WTC11 (cell line): ENCODE data around the gene PTGES2. TPM values are rescaled to one million over a fixed set of nuclear protein-coding genes. Genes with fewer than 3 reads are reported as not detected.

Experiments used
- ATAC-seq: fragments of 200-7000 bp; cut with Tn5 transposase; 2 replicates; pipeline ENCODE4 v1.10.0; 2021; ENCODE audit warnings: mild to moderate bottlenecking, moderate library complexity
- CTCF ChIA-PET: fragments of 300-600 bp; sonication (Branson Sonifier 250); formaldehyde crosslinking; loops from one replicate; lab custom pipeline; 2021; ENCODE audit warnings: antibody characterized with exemption; lab: Charles Lee
- POLR2A ChIA-PET: fragments of 350-600 bp; sonication (Branson Sonifier 250); formaldehyde crosslinking; loops from one replicate; lab custom pipeline; 2021; ENCODE audit warnings: antibody characterized with exemption; lab: Charles Lee
- DNase-seq: peaks from one replicate; pipeline ENCODE4 v3.0.0; 2021; ENCODE audit warnings: low spot score
- H3K27ac Mint-ChIP-seq: 2 replicates; pipeline ENCODE4 v1.8.0; 2021; ENCODE audit warnings: mixed read lengths
- H3K27me3 Mint-ChIP-seq: 2 replicates; pipeline ENCODE4 v1.8.0; 2021; ENCODE audit warnings: low read depth, mild to moderate bottlenecking, moderate library complexity, mixed read lengths
- H3K36me3 Mint-ChIP-seq: 2 replicates; pipeline ENCODE4 v1.8.0; 2021; ENCODE audit warnings: mixed read lengths
- H3K4me1 Mint-ChIP-seq: 2 replicates; pipeline ENCODE4 v1.8.0; 2022; ENCODE audit warnings: mixed read lengths
- H3K4me3 Mint-ChIP-seq: 2 replicates; pipeline ENCODE4 v1.8.0; 2021; ENCODE audit warnings: mild to moderate bottlenecking, moderate library complexity, mixed read lengths
- H3K9me3 Mint-ChIP-seq: 2 replicates; pipeline ENCODE4 v1.8.0; 2021; ENCODE audit warnings: mixed read lengths
- ESRRA ChIP-seq: sonication (generic); formaldehyde crosslinking; IDR thresholded peaks from 2 replicates; pipeline ENCODE4 v1.8.1; 2022; ENCODE audit warnings: mild to moderate bottlenecking, missing genetic modification reagents, borderline replicate concordance
- ETV6 ChIP-seq: sonication (generic); formaldehyde crosslinking; IDR thresholded peaks from 2 replicates; pipeline ENCODE4 v1.8.1; 2022; ENCODE audit warnings: mild to moderate bottlenecking, missing genetic modification reagents
- GABPB1 ChIP-seq: sonication (generic); formaldehyde crosslinking; IDR thresholded peaks from 2 replicates; pipeline ENCODE4 v1.8.1; 2023; ENCODE audit warnings: mild to moderate bottlenecking, missing genetic modification reagents
- JUN ChIP-seq: sonication (generic); formaldehyde crosslinking; IDR thresholded peaks from 2 replicates; pipeline ENCODE4 v1.8.0; 2023; ENCODE audit warnings: mild to moderate bottlenecking, missing genetic modification reagents
- KAT7 ChIP-seq: sonication (generic); formaldehyde crosslinking; IDR thresholded peaks from 2 replicates; pipeline ENCODE4 v1.8.1; 2023; ENCODE audit warnings: missing genetic modification reagents, mild to moderate bottlenecking, borderline replicate concordance
- NFATC4 ChIP-seq: fragments of 250-450 bp; sonication (Bioruptor Pico); IDR thresholded peaks from 2 replicates; pipeline ENCODE4 v1.9.0; 2021; ENCODE audit warnings: mild to moderate bottlenecking
- NFE2L1 ChIP-seq: sonication (generic); formaldehyde crosslinking; IDR thresholded peaks from 2 replicates; pipeline ENCODE4 v1.8.1; 2023; ENCODE audit warnings: missing genetic modification reagents
- NR2C2 ChIP-seq: sonication (generic); formaldehyde crosslinking; IDR thresholded peaks from 2 replicates; pipeline ENCODE4 v1.8.0; 2022; ENCODE audit warnings: mild to moderate bottlenecking, missing genetic modification reagents
- RELA ChIP-seq: sonication (generic); formaldehyde crosslinking; IDR thresholded peaks from 2 replicates; pipeline ENCODE4 v1.8.1; 2022; ENCODE audit warnings: missing genetic modification reagents, mild to moderate bottlenecking, borderline replicate concordance
- SP1 ChIP-seq: sonication (generic); formaldehyde crosslinking; conservative IDR thresholded peaks from 2 replicates; pipeline ENCODE4 v1.8.1; 2022; ENCODE audit warnings: missing genetic modification reagents
- TCF7 ChIP-seq: sonication (generic); formaldehyde crosslinking; IDR thresholded peaks from 2 replicates; pipeline ENCODE4 v1.8.0; 2022; ENCODE audit warnings: mild to moderate bottlenecking, low read depth, missing genetic modification reagents, moderate library complexity
- TEAD4 ChIP-seq: sonication (generic); formaldehyde crosslinking; IDR thresholded peaks from 2 replicates; pipeline ENCODE4 v1.8.0; 2022; ENCODE audit warnings: mild to moderate bottlenecking, missing genetic modification reagents
- TP53 ChIP-seq: sonication (generic); formaldehyde crosslinking; IDR thresholded peaks from 2 replicates; pipeline ENCODE4 v1.8.1; 2023; ENCODE audit warnings: mild to moderate bottlenecking, missing genetic modification reagents
- ZNF317 ChIP-seq: sonication (generic); formaldehyde crosslinking; IDR thresholded peaks from 2 replicates; pipeline ENCODE4 v1.8.1; 2023; ENCODE audit warnings: low read depth, mild to moderate bottlenecking, moderate library complexity, missing genetic modification reagents, borderline replicate concordance
- total RNA-seq: library from RNA; stranded (reverse); gene quantifications from 3 replicates; pipeline ENCODE4 v1.2.3, GENCODE V29; 2021
- TF ChIP-seq, protein P1 (sequence below): fragments of 250-450 bp; sonication (Bioruptor Pico); IDR thresholded peaks from 2 replicates; pipeline ENCODE4 v1.9.0; 2021; ENCODE audit warnings: mild to moderate bottlenecking
- TF ChIP-seq, protein P2 (sequence below): sonication (generic); formaldehyde crosslinking; IDR thresholded peaks from 2 replicates; pipeline ENCODE4 v1.8.1; 2022; ENCODE audit warnings: low read depth, mild to moderate bottlenecking, moderate library complexity, missing genetic modification reagents, borderline replicate concordance
- TF ChIP-seq, protein P3 (sequence below): sonication (generic); formaldehyde crosslinking; IDR thresholded peaks from 2 replicates; pipeline ENCODE4 v1.8.1; 2023; ENCODE audit warnings: mild to moderate bottlenecking, missing genetic modification reagents, borderline replicate concordance
- TF ChIP-seq, protein P4 (sequence below): sonication (generic); formaldehyde crosslinking; IDR thresholded peaks from 2 replicates; pipeline ENCODE4 v1.8.1; 2022; ENCODE audit warnings: low read depth, missing genetic modification reagents, borderline replicate concordance
- TF ChIP-seq, protein P5 (sequence below): sonication (generic); formaldehyde crosslinking; IDR thresholded peaks from 2 replicates; pipeline ENCODE4 v1.8.1; 2022; ENCODE audit warnings: mild to moderate bottlenecking, missing genetic modification reagents, moderate library complexity, borderline replicate concordance
- TF ChIP-seq, protein P6 (sequence below): fragments of 250-450 bp; sonication (Bioruptor Pico); IDR thresholded peaks from 2 replicates; pipeline ENCODE4 v1.8.0; 2021; ENCODE audit warnings: mild to moderate bottlenecking
- TF ChIP-seq, protein P7 (sequence below): fragments of 250-450 bp; sonication (Bioruptor Pico); IDR thresholded peaks from 2 replicates; pipeline ENCODE4 v2.1.2; 2022; ENCODE audit warnings: mild to moderate bottlenecking, moderate library complexity
- TF ChIP-seq, protein P8 (sequence below): fragments of 250-450 bp; sonication (Bioruptor Pico); IDR thresholded peaks from 2 replicates; pipeline ENCODE4 v1.9.0; 2021; ENCODE audit warnings: mild to moderate bottlenecking

Gene PTGES2
- total RNA-seq, 1 experiment from 2014 or later, result 118 TPM

DNA sequence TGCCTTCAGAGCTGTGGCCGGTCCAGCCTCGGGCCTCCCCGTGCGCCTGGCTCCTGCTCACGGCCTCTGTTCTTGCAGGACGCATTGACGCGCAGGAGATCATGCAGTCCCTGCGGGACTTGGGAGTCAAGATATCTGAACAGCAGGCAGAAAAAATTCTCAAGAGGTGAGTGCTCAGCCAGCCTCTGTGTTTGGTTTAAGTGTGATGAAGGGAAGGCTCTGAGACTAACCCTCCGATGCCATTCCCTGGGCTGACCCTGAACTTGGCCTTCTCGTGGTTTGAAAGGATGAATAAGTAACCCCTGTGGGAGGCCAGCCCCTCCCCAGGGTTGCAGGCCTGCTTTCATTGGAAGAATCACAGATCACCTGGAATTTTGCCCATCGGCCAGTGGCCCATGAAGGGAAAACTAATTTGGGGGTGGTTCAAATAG lies 26.3 kb downstream of the PTGES2 start (continued):
- TF ChIP-seq, protein P1, sequence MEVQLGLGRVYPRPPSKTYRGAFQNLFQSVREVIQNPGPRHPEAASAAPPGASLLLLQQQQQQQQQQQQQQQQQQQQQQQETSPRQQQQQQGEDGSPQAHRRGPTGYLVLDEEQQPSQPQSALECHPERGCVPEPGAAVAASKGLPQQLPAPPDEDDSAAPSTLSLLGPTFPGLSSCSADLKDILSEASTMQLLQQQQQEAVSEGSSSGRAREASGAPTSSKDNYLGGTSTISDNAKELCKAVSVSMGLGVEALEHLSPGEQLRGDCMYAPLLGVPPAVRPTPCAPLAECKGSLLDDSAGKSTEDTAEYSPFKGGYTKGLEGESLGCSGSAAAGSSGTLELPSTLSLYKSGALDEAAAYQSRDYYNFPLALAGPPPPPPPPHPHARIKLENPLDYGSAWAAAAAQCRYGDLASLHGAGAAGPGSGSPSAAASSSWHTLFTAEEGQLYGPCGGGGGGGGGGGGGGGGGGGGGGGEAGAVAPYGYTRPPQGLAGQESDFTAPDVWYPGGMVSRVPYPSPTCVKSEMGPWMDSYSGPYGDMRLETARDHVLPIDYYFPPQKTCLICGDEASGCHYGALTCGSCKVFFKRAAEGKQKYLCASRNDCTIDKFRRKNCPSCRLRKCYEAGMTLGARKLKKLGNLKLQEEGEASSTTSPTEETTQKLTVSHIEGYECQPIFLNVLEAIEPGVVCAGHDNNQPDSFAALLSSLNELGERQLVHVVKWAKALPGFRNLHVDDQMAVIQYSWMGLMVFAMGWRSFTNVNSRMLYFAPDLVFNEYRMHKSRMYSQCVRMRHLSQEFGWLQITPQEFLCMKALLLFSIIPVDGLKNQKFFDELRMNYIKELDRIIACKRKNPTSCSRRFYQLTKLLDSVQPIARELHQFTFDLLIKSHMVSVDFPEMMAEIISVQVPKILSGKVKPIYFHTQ, result no peak
- no peak for TF ChIP-seq TCF7 (CRISPR knock-in tag)
- TF ChIP-seq, protein P2, sequence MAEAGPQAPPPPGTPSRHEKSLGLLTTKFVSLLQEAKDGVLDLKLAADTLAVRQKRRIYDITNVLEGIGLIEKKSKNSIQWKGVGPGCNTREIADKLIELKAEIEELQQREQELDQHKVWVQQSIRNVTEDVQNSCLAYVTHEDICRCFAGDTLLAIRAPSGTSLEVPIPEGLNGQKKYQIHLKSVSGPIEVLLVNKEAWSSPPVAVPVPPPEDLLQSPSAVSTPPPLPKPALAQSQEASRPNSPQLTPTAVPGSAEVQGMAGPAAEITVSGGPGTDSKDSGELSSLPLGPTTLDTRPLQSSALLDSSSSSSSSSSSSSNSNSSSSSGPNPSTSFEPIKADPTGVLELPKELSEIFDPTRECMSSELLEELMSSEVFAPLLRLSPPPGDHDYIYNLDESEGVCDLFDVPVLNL, result no peak
- TF ChIP-seq, protein P3, sequence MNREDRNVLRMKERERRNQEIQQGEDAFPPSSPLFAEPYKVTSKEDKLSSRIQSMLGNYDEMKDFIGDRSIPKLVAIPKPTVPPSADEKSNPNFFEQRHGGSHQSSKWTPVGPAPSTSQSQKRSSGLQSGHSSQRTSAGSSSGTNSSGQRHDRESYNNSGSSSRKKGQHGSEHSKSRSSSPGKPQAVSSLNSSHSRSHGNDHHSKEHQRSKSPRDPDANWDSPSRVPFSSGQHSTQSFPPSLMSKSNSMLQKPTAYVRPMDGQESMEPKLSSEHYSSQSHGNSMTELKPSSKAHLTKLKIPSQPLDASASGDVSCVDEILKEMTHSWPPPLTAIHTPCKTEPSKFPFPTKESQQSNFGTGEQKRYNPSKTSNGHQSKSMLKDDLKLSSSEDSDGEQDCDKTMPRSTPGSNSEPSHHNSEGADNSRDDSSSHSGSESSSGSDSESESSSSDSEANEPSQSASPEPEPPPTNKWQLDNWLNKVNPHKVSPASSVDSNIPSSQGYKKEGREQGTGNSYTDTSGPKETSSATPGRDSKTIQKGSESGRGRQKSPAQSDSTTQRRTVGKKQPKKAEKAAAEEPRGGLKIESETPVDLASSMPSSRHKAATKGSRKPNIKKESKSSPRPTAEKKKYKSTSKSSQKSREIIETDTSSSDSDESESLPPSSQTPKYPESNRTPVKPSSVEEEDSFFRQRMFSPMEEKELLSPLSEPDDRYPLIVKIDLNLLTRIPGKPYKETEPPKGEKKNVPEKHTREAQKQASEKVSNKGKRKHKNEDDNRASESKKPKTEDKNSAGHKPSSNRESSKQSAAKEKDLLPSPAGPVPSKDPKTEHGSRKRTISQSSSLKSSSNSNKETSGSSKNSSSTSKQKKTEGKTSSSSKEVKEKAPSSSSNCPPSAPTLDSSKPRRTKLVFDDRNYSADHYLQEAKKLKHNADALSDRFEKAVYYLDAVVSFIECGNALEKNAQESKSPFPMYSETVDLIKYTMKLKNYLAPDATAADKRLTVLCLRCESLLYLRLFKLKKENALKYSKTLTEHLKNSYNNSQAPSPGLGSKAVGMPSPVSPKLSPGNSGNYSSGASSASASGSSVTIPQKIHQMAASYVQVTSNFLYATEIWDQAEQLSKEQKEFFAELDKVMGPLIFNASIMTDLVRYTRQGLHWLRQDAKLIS, result no peak
- TF ChIP-seq GABPB1 (CRISPR knock-in tag), result no peak
- TF ChIP-seq, protein P4, sequence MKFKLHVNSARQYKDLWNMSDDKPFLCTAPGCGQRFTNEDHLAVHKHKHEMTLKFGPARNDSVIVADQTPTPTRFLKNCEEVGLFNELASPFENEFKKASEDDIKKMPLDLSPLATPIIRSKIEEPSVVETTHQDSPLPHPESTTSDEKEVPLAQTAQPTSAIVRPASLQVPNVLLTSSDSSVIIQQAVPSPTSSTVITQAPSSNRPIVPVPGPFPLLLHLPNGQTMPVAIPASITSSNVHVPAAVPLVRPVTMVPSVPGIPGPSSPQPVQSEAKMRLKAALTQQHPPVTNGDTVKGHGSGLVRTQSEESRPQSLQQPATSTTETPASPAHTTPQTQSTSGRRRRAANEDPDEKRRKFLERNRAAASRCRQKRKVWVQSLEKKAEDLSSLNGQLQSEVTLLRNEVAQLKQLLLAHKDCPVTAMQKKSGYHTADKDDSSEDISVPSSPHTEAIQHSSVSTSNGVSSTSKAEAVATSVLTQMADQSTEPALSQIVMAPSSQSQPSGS (CRISPR knock-in tag), result no peak
- TF ChIP-seq ESRRA (CRISPR knock-in tag), result no peak
- TF ChIP-seq SP1 (CRISPR knock-in tag), result no peak
- TF ChIP-seq, all 79 proteins: peak for 0

DNA sequence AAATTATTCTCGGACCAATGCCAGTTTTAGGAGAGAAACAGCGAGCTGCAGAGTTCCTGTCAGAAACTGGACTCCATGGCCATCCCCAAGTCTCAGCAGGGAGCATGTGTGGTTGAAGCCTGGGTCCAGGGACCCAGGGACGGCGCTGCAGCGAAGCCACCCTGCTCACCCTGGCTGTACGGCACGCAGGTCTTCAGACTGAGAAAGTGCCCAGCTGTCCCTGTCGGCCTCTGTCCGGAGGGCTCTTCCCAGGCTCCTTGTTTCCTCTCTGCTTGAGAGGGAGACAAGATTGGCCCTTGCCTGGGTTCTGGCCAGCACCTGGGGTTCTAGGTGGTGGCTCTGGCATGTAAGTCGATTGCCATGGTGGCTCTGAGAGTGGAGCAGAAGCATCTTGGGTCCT lies 26.9 kb downstream of the PTGES2 start:
- peak overlapping the region; percentile 87 for H3K27ac Mint-ChIP-seq
- no peaks in the 10 kb centered on the region for H3K27me3 Mint-ChIP-seq
- ATAC-seq (no peak), DNase-seq (no peak)
- H3K4me1 Mint-ChIP-seq, result peaks cover 51% of the 10 kb centered on the region
- H3K9me3 Mint-ChIP-seq, result no peaks in the 10 kb centered on the region
- no peak overlapping the region for H3K4me3 Mint-ChIP-seq
- ChIA-PET CTCF (interaction anchor here (0.9 to 7.2 kb wide), 5 partner anchors 17 to 157 kb away, joined by 3 to 73 read pairs (median 5); no protein-coding TSS in a partner anchor), POLR2A (interaction anchor here (0.6 to 1.1 kb wide), 4 partner anchors 9 to 916 kb away, joined by 3 to 5 read pairs (median 3); partner anchors contain the start of genes GOLGA2 and SWI5)
- TF ChIP-seq KAT7 (CRISPR knock-in tag) (no peak), SP1 (CRISPR knock-in tag) (no peak), ETV6 (no peak), ZNF317 (CRISPR knock-in tag) (no peak), NFATC4 (CRISPR knock-in tag) (no peak), NFE2L1 (CRISPR knock-in tag) (no peak), RELA (CRISPR knock-in tag) (no peak), NR2C2 (CRISPR knock-in tag) (no peak), TP53 (CRISPR knock-in tag) (no peak), TEAD4 (CRISPR knock-in tag) (no peak), JUN (CRISPR knock-in tag) (no peak)
- TF ChIP-seq, protein P5, sequence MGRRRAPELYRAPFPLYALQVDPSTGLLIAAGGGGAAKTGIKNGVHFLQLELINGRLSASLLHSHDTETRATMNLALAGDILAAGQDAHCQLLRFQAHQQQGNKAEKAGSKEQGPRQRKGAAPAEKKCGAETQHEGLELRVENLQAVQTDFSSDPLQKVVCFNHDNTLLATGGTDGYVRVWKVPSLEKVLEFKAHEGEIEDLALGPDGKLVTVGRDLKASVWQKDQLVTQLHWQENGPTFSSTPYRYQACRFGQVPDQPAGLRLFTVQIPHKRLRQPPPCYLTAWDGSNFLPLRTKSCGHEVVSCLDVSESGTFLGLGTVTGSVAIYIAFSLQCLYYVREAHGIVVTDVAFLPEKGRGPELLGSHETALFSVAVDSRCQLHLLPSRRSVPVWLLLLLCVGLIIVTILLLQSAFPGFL (CRISPR knock-in tag), result no peak
- TF ChIP-seq, protein P6, sequence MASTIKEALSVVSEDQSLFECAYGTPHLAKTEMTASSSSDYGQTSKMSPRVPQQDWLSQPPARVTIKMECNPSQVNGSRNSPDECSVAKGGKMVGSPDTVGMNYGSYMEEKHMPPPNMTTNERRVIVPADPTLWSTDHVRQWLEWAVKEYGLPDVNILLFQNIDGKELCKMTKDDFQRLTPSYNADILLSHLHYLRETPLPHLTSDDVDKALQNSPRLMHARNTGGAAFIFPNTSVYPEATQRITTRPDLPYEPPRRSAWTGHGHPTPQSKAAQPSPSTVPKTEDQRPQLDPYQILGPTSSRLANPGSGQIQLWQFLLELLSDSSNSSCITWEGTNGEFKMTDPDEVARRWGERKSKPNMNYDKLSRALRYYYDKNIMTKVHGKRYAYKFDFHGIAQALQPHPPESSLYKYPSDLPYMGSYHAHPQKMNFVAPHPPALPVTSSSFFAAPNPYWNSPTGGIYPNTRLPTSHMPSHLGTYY, result no peak
- TF ChIP-seq, protein P7, sequence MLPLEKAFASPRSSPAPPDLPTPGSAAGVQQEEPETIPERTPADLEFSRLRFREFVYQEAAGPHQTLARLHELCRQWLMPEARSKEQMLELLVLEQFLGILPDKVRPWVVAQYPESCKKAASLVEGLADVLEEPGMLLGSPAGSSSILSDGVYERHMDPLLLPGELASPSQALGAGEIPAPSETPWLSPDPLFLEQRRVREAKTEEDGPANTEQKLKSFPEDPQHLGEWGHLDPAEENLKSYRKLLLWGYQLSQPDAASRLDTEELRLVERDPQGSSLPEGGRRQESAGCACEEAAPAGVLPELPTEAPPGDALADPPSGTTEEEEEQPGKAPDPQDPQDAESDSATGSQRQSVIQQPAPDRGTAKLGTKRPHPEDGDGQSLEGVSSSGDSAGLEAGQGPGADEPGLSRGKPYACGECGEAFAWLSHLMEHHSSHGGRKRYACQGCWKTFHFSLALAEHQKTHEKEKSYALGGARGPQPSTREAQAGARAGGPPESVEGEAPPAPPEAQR (CRISPR knock-in tag), result no peak
- TF ChIP-seq, protein P8, sequence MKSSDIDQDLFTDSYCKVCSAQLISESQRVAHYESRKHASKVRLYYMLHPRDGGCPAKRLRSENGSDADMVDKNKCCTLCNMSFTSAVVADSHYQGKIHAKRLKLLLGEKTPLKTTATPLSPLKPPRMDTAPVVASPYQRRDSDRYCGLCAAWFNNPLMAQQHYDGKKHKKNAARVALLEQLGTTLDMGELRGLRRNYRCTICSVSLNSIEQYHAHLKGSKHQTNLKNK, result no peak
- peaks cover 34% of the 10 kb centered on the region for H3K36me3 Mint-ChIP-seq
